Stimulated activated CD4-positive, alpha-beta T cell treated with anti-CD3 and anti-CD28 coated beads, Interleukin-4, amount 100 ng/mL, for 24 hours (primary cell): ENCODE data around the gene CEL.
"Not testable (repeated sequence)": the region's sequence is repeated elsewhere in the genome, so short reads cannot be mapped to it uniquely, and the experiment has no call there.

Source experiments
- DNase-seq: peaks from one replicate; pipeline ENCODE4 v3.0.0-alpha.2; 2020

CEL gene

DNA sequence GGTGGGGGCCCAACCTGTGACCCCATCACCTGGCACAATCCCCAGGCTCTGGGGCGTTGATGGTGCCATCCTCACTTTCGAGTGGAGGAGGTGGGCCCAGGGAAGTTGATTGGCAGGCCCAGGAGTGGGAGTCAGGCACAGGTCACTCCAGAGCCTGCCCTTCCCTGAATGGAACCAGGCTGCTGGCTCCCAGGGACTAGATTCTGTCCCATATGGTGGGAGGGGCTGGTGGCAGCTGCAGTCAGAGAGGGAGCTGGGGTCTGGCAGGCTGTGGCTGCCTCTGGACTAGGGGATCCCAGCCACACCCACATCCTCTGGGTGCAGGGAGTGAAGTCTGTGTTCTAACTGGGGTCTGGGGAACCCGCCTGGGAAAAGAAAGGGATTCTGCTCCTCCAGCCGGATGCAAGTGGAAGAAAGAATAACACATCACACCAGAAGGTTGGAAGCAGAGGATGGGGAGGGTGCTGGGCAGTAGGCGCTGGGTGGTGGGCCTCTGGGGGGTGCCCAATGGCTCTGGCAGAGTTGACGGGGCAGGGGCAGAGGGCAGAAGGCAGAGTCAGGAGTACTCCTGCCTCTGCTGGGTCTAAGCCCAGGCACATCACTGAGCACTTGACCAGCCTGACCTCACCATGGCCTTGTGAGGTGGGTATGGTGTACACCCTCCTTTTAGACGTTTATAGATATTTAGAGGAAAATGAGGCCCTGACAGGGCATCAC is 25.8 kb downstream of the CEL start:
- DNase-seq: no peak

DNA sequence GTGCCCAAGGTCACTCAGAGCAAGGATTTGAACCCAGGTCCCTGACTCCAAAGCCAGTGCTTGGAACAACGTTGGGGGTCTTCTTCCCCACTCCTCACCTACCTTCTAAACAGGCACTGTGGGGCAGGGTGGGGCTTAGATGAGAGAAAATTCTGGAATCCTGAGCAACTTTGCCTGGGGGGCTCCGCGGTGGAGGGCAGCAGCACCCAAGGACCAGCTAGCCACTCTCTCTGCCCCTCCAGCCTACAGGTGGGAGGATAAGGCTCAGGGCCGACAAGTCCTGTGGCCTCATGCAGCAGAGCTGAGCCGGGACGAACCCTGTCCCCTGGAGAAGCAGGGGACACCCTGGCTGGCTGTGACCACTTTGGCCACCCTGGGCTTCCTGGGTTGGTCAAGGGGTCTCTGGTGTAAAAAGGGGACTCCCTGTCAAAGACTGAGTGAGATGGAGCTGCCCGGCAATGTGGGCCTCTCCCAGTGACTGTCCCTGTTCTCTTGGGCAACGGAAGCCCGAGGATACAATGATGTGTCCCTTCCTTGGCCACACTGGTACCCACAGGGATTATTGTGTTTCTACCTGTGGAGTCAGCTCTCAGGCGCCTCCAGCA is 26.5 kb downstream of the CEL start:
- DNase-seq: no peak

DNA sequence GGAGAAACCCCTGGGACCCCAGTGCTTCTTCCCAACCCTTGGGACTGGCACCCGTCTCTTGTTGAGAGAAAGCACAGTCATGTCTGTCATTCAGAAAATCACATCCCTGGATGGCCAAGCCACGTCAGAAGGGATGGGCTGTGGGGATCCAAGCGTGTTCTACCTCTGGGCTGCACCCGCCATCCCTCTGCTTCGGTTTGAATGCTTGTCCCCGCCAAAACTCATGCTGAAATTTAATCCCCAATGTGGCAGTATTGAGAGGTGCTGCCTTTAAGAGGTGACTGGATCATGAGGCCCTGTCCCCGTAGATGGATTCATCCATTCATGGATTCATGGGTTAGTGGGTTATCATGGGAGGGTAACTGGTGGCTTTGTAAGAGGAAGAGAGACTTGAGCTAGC is 27.0 kb downstream of the CEL start:
- DNase-seq: no peak

DNA sequence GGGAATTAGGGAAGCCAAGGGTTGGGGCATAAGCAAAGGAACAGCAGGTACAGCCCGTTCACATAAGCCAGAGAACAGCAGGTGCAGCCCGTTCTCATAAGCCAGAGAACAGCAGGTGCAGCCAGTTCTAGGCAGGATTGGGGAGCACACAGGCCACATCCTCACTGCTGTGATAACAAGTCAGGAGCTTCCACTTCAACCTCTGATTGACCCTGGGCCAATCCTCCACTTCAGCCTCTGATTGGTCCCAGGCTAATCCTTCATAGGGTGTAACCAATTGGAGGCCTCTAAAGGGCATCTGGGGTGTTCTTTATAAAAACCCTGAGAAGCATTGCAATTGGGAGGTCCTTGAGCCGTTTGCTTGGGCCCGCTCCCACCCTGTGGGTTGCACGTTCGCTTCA is 27.5 kb downstream of the CEL start:
- no peak for DNase-seq

DNA sequence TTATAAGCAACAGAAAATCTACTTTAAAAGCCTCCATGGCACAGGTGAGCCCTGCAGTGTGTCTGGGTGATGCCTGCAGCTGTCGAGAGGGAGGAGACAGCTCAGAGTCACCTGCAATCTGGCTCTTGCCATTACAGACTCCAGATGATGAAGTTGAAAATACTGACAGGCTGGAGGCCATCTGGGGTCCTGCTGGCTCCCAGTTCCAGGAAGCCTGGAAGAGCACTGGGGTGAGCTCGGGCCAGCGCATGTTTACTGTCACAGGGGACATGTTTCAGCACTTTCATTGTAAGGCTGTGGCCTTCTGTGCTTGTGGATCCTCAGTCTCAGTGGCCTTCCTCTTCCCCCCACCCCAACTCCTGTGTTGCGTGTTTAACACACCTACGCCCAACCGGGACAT is 28.4 kb downstream of the CEL start:
- DNase-seq: no peak

DNA sequence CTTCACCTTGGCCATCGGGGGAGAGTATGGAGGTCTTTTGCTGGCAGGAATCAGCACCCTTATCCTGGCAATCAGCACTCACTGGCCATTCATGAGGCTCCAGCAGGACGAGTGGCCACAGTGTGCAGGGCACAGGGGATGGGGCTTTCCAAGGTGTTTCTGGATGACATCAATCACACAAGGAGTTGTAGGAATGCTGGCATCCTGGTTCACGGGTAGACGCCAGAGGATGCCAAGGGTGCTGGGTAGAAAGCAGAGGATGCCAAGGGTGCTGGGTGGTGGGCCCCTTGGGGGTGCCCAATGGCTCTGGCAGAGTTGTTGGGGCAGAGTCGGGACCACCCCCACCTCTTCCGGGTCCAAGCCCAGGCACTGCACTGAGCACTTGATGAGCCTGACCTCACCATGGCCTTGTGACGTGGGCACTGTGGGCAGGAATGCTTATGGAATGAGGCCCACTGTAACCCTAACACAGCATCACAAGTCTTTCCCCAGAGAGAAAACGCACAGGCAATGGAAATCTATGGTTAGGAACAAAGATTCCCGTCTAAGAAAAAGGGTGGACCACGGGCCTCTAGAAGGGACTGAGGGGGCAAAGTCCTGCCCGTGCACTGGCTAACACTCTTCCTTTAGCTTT is 29.1 kb downstream of the CEL start:
- DNase-seq: no peak

DNA sequence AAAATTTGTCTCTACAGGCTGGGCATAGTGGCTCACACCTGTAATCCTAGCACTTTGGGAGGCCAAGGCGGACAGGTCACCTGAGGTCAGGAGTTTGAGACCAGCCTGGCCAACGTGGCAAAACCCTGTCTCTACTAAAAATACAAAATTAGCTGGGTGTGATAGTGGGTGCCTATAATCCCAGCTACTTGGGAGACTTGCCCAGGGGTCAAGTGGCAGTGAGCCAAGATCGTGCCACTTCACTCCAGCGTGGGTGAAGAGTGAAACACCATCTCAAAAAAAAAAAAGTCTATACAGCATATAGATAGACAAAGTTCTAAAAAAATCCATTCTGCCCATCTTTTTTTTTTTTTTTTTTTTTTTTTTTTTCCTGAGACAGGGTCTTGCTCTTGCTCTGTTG is 32.6 kb downstream of the CEL start:
- not testable (repeated sequence) for DNase-seq

DNA sequence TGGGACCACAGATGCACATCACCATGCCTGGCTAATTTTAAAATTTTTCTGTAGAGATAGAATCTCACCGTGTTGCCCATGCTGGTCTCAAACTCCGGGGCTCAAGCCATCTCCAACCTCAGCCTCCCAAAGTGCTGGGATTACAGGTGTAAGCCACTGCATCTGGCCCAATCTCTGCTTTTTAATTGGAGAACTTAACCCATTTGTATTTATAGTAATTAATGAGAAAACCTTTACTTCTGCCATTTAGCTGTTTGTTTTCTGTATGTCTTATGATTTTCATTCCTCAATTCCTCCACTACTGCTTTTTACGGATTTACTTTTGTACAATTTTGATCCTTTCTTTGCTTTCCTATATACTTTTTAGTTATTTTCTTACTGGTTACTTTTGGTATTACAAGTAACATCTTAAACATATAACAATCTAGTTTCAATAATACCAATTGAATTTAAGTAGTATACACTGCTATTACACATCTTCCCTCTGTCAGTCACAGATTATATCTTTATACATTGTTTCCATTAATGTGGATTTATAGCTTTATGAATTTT is 33.1 kb downstream of the CEL start:
- no peak for DNase-seq

DNA sequence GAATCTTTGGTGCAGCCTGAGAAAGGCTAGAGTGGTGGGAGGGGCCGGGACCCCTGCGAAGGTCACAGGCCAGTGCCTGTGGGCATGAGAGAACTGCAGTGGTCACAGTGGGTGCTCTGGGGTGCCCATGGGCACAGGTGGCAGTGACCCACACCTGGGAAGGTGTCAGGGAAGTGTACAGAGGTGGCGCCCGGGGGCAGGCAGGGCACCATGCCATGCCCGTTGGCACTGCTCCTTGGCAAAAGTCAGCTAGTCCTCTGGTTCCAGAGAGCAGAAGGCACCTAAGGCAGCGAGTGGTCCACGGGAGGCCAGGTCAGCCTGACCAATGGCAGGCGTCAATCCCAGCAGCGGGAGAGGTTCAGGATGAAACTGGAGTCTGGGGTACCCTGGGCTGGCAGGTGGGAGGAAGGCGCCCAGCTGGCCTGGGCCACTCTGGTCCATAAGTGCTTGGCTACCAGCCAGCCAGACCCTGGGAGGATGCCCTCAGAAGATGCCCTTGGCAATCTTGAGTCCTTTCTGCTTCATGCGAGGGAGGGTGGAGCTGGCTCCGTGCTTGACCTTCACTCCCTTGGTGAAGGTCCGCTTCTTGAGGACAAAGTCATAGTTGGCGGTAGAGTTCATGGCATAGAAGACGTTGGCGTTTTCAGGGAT is 36.4 kb downstream of the CEL start:
- no peak for DNase-seq

DNA sequence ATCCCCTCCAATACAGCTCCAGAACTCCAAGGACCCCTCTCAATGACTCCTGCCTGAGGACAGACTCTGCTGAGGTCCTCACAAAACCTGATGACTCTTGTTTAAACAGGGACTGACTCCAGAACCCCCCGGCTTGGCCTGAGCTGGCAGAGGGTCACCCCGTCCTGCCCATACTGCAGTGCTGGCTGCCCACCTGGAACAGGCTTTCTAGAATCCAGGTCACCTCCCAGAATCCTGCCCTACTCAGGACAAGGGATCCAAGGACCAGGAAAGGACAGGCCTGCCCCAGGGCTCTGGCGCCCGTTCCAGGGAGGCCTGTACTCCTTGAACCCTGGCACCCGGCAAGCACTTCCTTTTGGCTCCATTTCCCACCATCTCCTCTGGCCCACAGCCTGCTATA is 37.1 kb downstream of the CEL start:
- DNase-seq: no peak

DNA sequence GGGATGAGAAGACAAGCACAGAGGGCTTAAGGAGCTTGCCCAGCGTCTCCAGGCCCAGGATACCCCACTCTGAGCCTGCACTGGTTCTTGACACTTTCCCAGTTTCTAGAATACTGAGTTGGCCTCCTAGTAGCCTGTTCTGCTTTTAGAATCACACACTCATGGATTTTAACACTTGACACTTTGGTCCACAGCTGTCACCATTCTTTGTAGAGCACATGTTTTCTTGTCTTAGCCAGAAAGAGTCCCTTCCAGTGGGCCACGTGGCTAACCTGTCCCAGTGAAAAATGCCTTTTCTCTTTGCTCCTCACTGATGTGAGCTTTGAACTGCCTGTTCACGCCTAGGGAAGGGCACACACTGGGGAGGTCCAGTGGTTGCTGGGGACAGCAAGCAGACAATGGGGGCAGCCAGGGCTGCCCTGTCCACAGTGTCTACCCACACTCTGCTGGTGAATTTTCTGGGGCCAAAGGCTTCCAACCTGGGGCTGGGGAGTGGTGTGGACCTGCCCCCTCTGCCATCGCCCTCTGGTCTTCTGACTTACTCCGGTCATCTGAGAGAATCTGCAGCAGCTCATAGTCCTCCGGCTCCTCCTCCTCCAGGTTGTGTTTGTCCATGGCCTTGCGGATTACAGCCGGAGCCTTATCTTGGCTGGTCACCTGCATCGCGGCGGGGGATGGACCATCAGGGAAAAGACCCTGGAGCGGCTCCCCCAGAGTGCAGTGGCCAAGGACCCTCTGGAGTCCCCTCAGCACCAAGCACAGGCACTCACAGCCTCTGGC is 38.1 kb downstream of the CEL start:
- no peak for DNase-seq

DNA sequence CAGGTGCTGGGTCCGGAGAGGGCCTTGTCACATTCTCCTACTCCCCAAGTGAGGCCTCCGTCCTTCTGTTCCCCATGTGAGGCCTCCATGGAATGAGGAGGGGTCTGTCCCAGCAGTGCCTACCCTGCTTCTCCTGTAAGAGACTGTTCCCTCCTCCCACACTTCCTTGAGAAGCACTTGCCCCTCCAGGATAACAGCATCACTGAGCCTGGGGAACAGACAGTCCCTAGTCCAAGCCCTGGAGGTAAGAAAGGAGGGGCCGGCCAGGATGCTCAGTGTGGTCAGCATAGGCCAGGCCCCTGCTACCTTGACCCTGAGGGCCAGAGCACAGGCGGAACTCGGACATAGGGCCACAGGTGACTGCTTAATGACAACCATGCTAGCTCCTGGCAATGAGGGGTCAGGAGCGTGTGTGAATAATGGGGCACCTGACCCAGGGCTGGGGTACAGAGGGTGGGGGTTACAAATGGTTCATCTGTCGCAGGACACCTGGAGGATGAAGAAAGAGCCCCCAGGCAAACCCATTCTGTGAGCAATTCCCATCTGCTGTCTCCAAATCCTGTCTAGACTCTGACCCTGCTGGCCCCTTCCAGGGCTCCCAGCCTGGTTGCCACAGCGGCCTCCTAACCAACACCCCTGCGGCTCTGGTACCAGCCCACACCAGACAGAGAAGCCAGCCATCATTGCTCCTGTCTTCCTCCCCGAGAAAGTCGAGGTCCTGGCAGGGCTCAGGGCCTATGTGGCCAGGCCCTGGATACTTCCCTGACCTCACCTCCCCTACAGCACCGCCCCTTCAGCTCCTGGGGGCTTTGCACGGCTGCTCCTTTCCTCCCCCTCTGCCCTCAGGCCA is 39.0 kb downstream of the CEL start:
- no peak for DNase-seq

DNA sequence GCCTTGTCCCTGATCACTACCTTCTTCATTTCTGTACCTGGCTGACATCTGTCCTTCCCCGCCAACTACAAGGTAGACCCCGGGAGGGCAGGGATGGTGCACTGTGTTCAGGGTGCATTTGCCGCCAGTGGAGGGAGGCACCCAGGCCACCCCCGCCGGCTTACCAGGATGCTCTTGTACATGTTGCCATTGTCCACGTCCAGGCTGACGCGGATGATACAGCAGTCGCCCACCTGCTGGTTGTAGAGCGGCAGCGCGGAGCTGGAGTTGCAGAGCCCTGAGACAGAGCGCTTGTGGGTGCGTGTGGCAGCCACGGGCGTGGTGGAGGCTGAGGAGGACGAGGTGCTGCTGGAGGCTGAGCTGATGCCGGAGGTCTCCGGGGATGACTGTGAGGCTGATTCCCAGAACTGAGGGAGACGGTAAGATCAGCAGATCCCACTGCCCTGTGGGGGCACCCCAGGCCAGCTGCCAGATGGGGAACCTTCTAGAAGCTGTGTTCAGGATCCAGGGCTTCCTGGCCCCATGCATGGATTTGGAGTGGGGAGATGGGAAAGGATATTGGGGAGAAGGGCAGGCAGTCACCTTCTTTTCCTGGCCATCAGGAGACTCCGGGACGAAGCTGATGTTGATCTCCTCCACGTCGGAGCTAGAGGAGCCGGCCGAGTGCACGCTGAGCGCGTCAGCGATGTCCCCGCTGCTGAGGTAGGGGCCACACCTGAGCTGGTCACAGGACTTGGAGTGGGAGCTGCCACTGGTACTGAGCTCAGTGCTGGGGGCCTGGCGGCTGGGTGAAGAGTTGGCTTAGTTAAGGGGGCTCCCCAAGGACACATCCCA is 39.8 kb downstream of the CEL start:
- DNase-seq: no peak

DNA sequence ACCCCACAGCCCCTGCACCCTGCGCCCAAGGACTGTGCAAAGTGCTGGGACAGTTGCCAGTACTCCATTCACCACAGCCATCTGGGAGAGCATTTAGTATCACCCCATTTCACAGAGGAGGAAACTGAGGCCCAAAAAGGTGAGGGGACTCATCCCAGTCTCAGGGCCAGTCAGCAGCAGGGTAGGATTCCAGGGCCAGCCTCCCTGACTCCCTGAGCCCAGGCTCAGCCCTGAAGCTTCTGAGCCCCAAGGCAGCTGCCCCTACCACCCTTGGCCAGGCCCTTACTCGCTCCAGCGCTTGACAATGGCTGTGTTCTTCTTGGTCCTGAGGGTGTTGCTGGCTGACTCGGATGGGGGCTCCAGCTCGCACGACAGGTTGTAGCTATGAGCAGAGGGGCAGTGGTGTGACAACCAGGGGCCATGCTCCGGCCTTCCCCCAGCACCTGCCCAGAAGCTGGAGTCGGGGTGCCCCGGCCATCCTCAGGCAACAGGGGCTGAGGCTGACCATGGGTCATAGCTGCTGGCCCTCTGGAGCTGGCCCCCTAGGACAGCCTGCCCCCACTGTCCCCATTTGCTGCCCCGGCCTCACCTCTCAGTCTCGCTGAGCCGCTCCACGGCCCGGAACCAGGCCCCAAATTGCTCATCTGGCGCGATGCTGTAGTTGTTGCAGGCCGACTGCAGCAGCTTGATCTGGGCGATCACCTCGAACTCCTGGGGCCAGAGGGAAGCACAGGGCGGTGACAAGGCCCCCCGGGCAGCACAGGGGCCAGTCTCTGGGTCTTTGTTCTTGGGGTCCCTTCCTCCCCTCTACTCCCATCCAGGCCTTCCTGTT is 40.6 kb downstream of the CEL start:
- no peak for DNase-seq

DNA sequence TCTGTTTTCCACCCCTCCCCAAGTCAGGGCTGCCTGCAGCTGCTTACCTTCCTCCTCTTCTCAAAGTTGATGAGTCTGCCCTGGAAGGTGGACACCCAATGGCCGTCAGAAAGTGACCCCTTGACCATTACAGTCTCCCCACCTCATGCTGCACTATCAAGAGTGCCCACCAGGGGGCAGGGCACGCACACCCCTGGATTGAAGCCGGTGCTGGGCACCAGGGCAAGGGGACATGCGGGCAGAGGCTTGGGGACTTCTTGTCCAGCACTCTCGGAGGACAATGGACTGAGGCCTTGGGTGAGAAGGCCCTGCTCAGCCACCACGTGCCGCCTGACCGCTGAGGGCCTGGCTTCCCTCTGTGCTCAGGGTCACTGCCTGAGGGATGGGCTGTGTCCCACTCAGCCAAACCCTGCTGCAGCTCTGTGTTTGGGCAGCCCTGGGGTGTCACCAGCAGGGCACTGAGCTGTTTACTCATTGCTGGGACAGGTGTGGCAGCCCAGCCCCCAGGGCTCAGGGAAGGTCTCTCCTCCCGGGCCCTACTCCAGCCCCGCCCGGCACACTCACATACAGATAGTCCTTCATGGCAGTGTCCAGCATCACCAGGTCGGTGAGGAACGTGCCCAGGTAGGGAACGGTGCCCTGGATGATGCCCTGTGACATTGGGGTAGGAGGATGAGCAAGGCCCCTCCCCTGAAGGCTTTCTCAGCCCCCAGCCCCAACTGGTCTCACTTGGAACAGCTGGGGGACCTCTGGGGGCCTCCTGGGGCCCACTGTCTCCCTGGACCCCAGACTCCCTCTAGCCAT is 41.6 kb downstream of the CEL start:
- DNase-seq: peak; percentile 55

DNA sequence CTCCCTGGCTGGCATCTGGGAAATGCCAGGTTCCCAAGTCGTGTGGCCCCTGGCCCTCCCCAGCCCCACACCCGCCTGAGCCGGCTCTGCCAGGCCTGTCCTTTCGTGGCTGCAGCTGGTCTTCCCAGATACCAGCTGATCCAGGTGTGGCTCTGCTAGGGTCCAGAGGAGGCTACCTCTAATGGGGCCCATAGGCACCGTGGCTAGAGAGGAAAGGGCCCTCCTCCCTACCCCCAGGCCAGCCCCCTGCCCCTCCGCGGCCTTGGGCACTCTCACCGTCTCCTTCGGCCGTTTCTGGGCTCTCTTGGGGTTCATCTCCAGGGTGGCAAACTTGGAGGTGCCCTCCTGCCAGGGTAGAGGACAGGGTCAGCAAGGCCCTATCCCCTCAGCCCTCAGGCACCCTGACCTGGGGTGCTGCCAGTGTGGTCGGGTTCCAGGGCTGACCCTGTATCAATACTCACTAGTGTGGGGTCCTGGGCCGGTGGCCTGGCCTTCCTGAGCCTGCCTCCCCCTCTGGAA is 42.3 kb downstream of the CEL start:
- DNase-seq: no peak

DNA sequence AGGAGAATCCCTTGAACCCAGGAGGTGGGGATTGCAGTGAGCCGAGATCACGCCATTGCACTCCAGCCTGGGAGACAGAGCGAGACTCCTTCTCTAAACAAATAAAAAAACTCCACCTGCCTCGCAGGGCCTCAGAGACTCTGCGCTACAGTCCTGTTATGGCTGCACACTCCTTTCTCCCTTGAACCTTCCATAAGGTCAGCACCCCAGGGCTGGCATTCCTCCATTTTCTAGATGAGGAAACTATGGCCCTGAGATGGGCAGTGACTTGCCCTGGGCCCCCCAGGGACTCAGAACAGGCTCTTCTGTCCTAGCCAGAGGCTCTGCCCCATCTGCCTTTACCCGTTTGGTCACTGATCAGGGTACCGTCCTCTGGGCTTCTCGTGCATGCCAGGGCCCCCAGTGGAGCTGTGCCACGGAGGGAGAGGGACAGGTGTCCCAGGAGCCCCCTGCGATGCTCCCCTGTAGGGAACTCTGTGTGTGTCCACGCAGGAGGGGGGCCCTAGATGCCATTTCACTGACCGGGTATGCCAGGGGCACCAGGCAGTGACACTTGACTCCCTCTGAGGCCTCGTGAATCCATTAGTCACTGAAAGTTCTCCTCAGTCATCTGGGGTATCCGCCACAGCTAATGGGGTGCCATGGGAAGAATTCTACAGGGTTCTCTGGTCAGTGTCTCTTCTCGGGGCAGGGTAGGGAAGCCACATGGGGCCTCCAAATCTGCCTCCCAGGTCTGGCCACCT is 43.1 kb downstream of the CEL start:
- DNase-seq: no peak

DNA sequence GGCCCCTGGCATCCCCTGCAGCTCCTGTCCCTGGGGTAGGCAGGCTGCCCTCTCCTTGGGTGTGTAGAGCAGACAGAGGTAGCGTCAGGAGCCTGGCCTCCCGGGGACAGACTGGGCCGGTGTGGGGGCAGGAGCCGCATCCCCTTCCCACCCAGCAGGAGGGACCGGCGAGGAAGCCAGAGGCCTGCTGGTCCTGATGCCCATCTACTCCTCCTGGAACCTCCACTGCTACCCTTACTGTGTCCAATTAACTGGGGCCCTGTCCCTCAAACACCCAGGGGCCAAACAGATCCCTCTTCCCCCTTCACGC is 43.6 kb downstream of the CEL start:
- no peak for DNase-seq
